ENCODE measurements around the gene SLC8B1. TPM values are rescaled to one million over a fixed set of nuclear protein-coding genes. Genes with fewer than 3 reads are reported as not detected.
A peak's percentile ranks its signal among the peaks of the same experiment; 100 is the strongest.

The SLC8B1 gene
- total RNA-seq, 6 experiments from 2014 or later, result 5.8 to 6.7 (median 6.3) TPM

DNA sequence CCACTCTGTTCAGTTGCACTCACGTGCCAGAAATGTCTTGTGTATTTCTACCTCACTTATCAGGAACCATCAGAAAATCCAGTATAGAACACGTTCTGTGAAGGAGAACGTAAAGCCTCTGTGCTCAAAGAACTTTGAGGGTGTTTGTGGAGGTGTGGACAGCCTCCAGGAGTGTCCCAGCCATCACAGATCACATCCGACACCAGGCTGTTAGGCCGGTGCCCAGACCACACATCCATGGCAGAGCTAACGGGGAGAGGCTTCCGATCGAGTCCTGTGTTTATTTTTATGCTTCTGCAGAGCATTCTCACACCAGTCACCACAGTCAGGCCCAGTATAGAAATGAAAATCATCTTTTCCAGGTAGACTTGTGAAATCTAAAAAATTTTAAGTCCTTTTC, 60.1 kb downstream of the SLC8B1 start:
- no peak overlapping the region for H3K4me3 Mint-ChIP-seq
- peaks cover 19% of the 10 kb centered on the region for H3K4me1 Mint-ChIP-seq (ENCODE audit: low read depth)
- no peaks in the 10 kb centered on the region for H3K36me3 Mint-ChIP-seq (ENCODE audit: low read depth)
- H3K27me3 Mint-ChIP-seq (ENCODE audit: insufficient read depth), result no peaks in the 10 kb centered on the region
- no peak overlapping the region for H3K27ac Mint-ChIP-seq
- TF ChIP-seq, protein P1, sequence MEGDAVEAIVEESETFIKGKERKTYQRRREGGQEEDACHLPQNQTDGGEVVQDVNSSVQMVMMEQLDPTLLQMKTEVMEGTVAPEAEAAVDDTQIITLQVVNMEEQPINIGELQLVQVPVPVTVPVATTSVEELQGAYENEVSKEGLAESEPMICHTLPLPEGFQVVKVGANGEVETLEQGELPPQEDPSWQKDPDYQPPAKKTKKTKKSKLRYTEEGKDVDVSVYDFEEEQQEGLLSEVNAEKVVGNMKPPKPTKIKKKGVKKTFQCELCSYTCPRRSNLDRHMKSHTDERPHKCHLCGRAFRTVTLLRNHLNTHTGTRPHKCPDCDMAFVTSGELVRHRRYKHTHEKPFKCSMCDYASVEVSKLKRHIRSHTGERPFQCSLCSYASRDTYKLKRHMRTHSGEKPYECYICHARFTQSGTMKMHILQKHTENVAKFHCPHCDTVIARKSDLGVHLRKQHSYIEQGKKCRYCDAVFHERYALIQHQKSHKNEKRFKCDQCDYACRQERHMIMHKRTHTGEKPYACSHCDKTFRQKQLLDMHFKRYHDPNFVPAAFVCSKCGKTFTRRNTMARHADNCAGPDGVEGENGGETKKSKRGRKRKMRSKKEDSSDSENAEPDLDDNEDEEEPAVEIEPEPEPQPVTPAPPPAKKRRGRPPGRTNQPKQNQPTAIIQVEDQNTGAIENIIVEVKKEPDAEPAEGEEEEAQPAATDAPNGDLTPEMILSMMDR (IDR thresholded peaks at IDR 0.05), result no peak
- no peaks in the 10 kb centered on the region for H3K9me3 Mint-ChIP-seq
- no peak for DNase-seq

DNA sequence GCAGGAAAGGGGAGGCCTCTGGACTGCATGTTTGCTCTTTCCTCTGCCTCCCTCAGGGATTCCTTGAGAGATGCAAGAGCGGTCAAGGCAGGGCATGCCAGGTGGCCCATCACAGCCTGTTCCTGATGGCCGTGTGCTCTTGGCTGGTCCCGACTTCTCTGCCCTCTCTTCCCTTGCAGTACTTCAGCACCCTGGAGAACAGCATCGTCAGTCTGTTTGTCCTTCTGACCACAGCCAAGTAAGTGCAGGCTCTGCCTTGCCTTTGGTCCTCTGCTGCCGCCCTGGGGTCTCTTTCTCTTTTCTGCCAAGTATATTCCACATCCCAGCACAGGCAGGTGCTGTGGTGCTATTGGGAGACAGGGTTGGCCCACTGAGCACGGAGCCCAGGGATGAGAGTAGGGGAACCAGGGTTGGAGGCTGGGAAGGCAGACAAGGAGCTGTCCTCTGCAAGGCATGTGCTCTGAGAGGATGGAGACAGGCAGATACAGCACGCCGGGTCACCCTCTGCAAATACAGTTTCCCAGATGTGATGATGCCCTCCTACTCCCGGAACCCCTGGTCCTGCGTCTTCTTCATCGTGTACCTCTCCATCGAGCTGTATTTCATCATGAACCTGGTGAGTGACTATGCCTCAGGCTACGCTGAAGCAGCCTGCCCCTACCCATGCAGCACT, 61.7 kb downstream of the SLC8B1 start:
- Mint-ChIP-seq H3K36me3 (ENCODE audit: low read depth) (no peaks in the 10 kb centered on the region), H3K27ac (no peak overlapping the region), H3K27me3 (ENCODE audit: insufficient read depth) (no peaks in the 10 kb centered on the region), H3K4me1 (ENCODE audit: low read depth) (peaks cover 19% of the 10 kb centered on the region), H3K9me3 (no peaks in the 10 kb centered on the region), H3K4me3 (no peak overlapping the region)
- TF ChIP-seq, protein P1 (IDR thresholded peaks at IDR 0.05), result no peak
- DNase-seq, result no peak

DNA sequence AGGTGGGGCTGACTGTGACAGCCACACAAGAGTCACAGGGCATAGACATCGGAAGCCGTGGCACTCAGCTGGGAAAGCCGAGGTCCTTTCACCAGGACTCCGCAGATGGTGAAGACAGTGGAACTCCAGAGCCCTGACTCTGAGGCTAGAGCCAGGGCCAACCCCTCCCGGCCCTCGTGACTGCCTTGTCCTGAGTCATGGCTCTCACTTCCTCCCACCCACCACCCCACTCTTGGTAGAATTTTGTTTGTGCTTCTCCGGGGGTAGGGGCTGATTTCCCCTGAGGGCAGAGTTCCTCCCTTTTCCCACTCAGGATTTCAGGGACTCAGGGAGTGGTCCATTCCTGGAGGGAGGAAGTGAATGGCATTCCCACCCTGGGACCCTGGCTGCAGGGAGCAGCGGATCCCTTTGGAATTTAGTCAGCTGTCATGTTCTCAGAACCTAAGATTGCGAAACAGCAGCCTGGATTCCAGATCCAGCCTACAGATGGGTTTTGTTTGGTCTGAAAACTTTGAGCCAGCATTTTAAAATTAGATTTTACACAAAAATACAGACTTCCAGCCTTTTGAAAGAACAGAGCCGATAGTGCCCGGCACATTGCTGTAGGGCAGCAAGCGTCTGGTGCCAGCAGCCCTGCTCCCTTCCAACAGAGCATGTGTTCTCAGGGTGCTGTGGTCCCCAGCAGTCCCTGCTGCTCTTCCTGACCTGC, 62.9 kb downstream of the SLC8B1 start:
- TF ChIP-seq, protein P1 (IDR thresholded peaks at IDR 0.05), result no peak
- Mint-ChIP-seq H3K4me3 (peak overlapping the region; percentile 79), H3K27me3 (ENCODE audit: insufficient read depth) (no peaks in the 10 kb centered on the region), H3K27ac (peak overlapping the region; percentile 84), H3K4me1 (ENCODE audit: low read depth) (peaks cover 19% of the 10 kb centered on the region), H3K36me3 (ENCODE audit: low read depth) (no peaks in the 10 kb centered on the region), H3K9me3 (no peaks in the 10 kb centered on the region)
- DNase-seq, result peak; percentile 43

- H3K27ac Mint-ChIP-seq, result peak overlapping the region; percentile 84
- TF ChIP-seq, protein P1 (IDR thresholded peaks at IDR 0.05), result no peak
- peaks cover 19% of the 10 kb centered on the region for H3K4me1 Mint-ChIP-seq (ENCODE audit: low read depth)
- no peaks in the 10 kb centered on the region for H3K36me3 Mint-ChIP-seq (ENCODE audit: low read depth)
- H3K4me3 Mint-ChIP-seq, result peak overlapping the region; percentile 79
- no peak for DNase-seq
- no peaks in the 10 kb centered on the region for H3K9me3 Mint-ChIP-seq
- no peaks in the 10 kb centered on the region for H3K27me3 Mint-ChIP-seq (ENCODE audit: insufficient read depth)
Measured at GRCh38 chr12:113271466-113271852, 63.5 kb downstream of the SLC8B1 start.

DNA sequence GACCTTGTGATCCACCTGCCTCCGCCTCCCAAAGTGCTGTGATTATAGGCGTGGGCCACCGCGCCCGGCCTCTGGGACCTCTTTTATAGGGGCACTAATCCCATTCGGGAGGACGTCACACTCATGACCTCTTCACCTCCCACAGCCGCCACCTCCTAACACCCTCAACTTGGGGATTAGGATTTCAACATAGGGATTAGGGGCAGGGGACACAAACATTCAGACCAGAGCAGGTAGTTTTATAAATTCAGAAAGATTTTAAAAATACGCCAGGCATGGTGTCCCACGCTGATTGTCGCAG, 64.2 kb downstream of the SLC8B1 start:
- Mint-ChIP-seq H3K9me3 (no peaks in the 10 kb centered on the region), H3K36me3 (ENCODE audit: low read depth) (peaks cover 6% of the 10 kb centered on the region), H3K4me1 (ENCODE audit: low read depth) (peaks cover 19% of the 10 kb centered on the region), H3K27me3 (ENCODE audit: insufficient read depth) (no peaks in the 10 kb centered on the region), H3K4me3 (no peak overlapping the region), H3K27ac (no peak overlapping the region)
- TF ChIP-seq, protein P1 (IDR thresholded peaks at IDR 0.05), result no peak
- no peak for DNase-seq
